Measurements from ENCODE around the gene KSR2.

- TF ChIP-seq POLR2AphosphoS5 (IDR thresholded peaks at IDR 0.05; ENCODE audit: insufficient read depth in 1 of 2, low read depth in 1 of 2), result no peak
- no peak for TF ChIP-seq CTCF (IDR thresholded peaks at IDR 0.05)
Observed at GRCh38 chr12:117404940-117405339, 563.9 kb downstream of the KSR2 start.
